Fibroblast of skin of left quadriceps (primary cell): ENCODE measurements around the gene TMA7.
"Not testable (repeated sequence)": the region's sequence is repeated elsewhere in the genome, so short reads cannot be mapped to it uniquely, and the experiment has no call there.

Source experiments
- DNase-seq, 2 experiments: peaks; one replicate each; pipeline ENCODE4 v3.0.0-alpha.2; 2013; ENCODE audit warnings: low read depth in 2 of 2

The TMA7 gene

DNA sequence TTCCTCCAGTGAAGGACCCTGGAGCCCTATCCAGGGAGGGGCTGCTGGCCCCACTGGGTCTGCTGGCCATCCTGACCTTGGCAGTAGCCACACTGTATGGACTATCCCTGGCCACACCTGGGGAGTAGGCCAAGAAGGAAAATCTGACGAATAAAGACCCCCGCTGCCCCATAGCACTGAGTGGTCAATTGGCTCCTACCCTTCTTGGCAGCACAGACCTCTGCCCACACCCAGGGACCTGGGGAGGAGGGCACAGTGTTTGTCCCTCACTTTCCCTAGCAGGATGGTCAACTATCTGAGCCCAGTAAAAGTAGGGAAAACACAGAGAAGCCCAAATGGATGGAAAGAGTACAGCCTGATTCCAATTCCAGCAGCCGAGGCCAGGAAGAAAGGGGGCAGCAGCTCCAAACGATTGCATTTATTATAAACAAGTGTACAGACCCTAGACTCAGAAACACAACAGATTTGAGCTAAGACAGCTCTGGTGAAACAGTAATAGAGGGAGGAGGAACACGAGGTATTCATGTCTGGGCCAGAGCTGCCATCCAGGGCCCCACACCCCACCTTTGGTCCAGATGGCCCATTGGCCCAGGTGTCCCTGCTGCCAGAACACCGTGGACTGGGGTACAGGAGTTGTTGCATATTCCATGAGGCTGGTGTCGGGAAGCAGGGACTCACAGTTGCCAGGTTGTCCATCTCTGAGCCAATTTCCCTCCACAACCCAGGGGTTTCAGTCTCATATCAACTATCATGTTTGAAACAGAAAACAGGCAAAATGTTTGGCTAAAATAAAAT lies 27.6 kb downstream of the TMA7 start:
- DNase-seq, result no peak

DNA sequence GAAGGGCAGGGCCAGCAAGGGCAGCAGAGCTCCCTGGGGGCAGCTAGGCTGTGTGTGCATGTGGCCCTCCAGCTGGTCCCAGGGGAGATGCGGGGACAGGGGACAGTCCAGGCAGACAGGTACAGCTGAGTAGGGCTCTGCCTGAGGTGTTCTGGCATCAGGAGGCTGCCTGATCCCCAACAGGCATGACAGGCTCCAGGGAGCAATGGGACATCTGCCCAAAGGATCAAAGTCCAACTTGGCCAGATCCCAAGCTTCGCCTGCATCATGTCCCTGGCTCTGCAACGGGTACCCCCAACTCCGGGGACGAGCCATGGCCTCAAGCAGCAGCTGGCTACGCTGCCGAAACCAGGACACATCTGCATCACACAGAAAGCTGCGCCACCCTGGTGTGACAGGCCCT lies 28.3 kb downstream of the TMA7 start:
- no peak for DNase-seq

DNA sequence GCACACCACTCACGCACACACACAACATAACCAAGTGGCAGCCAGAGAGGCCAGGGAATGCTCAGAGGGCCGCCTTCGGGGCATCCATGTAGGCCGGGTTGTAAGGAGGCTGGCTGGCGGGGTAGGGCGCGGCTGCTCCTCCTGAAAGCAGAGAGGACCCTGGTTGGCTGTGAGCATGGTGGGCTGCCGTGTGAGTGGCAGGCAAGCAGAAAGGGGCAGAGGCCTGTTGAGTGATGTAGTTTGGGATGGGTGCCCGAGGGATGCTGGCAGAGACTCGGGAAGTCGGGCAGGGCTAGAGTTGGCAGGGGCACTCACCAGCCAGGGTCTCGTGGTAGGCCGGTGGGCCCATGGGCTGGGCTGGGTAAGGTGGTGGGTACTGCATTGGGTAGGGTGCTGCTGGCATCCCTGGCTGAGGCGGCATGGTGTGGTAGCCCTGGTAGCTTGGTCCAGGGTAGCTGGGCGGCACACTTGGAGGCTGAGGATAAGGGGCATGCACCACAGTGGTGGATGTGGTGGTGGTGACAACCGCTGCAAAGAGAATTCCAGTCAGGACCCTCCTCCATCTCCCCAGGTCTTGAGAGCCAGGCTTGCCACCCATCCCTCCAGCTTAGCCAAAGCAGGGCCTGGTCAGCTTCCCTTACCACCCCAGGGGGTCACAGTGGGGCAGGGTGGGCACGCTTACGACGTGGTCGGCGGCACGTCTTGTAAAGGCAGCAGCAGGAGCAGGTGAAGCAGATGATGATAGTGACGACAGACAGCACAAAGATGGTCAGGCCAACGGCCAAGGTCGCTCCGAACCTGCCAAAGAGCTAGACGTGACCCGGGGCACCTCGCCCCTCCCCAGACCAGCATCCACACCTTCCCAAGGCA lies 29.2 kb downstream of the TMA7 start:
- DNase-seq, result no peak

- DNase-seq, result no peak
Measured at GRCh38 chr3:48470286-48470685, 30.2 kb downstream of the TMA7 start.

DNA sequence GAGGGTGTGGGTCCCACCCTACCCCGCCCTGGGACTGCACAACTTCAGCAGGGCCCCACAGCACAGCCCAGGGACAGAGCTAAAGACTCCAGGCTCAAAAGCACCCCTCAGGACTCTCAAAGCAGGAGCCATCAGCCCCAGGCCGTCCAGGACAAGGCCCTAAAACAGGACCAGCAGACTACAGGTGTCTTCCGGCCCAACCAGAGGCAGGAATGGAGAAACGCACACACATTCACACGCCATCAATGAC lies 32.5 kb downstream of the TMA7 start:
- DNase-seq, result no peak

DNA sequence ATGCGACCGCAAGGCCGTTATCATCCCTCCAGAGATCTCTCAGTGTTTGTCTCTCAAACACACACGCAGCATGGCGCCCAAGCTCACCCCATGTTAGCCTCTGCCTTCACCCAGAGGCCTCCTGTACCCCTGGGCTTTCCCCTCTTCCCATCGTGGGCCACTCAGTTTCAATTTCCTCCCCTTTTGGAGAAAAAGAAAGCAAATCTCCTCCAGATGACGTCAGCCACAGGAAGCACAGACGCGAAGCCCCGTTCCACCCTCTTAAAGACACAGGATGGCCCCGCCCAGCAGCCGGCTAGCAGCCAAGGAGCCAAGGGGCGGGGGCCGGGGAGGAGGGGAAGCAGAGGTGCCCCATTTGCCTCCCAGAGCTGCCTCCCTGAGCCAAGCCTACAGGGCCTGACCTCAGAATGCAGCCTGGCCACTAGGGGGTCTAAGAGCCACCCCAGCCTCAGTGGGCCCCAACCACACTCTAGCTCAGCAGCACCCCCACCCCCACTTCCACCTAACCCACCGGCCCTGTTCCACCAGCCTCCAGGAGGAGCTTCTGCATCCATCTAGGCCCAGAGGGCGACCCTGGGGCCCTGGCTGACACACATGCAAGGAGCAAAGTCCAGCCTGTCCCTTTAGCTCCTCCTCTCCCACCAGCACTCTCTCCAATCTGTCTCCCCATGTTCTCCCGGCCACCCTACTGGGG lies 33.0 kb downstream of the TMA7 start:
- peak; percentile 76 to 79 for DNase-seq

GRCh38 chr3:48473617-48473952 lies 33.5 kb downstream of the TMA7 start:
- DNase-seq, result no peak

DNA sequence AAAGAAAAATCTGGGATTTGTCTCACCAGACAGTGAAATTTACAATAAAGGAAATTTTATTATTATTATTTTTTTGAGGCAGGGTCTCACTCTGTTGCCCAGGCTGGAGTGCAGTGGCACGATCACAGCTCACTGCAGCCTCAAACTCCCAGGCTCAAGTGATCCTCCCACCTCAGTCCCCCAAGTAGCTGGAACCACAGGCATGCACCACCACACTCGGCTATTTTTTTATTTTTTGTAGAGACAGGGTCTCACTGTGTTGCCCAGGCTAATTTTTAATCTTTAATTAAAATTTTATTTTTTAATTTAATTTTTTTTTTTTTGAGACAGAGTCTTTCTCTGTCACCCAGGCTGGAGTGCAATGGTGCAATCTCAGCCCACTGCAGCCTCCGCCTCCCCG lies 34.0 kb downstream of the TMA7 start:
- not testable (repeated sequence) for DNase-seq

DNA sequence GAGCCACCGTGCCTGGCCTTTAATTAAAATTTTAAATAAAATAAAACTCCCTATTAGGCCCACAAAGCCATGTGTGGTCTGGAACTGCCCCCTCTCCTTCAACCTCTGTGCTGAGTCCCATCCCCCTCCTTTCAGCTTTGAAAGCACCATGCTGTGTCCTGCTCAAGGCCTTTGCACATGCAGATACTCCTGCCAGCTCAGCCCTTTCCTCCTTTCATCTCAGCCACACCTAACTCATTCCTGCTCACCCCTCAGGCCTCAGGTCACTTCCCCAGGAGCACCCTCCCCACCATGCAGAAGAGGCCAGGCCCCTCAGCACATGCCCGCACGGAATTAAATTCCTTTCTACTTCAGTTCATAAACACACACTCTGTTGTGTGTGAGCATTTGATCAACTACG lies 34.6 kb downstream of the TMA7 start:
- no peak for DNase-seq

DNA sequence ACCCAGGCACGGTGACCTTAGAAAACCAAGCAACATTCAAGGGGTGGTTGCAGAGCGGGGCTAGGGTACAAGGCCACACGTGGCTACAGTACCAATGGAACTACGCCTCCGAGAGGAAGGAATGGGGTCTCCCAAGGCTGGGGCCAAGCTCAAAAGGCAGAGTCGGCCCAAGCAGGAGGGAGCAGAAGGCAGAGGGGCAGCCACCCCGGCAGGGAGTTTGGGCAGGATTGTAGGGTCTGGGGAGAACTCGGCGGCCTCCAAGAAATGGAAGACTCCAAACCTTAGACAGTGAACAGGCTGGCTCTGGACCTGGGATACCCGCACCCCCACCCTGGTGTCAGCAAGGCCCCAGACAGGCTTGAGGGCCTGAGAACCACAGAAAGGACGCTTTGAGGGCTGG lies 35.1 kb downstream of the TMA7 start:
- DNase-seq, result no peak

DNA sequence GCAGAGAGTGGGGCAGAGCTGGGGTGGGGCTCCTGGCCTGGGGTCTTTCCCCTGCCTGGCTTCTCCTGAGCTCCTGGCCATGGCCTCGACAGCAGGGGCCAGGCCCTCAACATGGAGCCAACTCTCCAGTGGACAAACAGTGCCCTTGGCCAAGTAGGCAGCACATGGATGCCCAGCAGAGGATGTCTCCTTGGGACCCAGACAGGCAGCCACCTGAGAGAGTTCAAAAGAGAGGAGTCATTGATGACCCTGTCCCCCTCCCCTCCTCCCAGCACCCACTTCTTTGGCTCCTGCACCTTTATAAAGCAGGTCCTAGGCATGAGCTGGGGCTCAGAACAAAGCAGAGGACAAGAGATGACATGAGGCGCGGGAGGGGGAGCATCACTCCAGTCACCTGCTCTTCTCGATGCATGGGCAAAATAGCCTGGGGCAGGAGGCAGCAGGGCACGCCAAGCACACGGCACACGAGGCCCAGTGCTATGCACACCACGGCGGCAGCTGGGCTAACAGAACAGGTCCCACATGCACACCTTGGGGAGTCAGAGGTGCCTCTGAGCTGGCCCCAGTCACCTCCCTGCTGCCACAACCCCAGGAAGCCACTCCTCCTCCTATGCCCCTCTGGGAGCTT lies 36.5 kb downstream of the TMA7 start:
- no peak for DNase-seq

GRCh38 chr3:48477959-48478520 lies 38.0 kb downstream of the TMA7 start:
- DNase-seq, result no peak

DNA sequence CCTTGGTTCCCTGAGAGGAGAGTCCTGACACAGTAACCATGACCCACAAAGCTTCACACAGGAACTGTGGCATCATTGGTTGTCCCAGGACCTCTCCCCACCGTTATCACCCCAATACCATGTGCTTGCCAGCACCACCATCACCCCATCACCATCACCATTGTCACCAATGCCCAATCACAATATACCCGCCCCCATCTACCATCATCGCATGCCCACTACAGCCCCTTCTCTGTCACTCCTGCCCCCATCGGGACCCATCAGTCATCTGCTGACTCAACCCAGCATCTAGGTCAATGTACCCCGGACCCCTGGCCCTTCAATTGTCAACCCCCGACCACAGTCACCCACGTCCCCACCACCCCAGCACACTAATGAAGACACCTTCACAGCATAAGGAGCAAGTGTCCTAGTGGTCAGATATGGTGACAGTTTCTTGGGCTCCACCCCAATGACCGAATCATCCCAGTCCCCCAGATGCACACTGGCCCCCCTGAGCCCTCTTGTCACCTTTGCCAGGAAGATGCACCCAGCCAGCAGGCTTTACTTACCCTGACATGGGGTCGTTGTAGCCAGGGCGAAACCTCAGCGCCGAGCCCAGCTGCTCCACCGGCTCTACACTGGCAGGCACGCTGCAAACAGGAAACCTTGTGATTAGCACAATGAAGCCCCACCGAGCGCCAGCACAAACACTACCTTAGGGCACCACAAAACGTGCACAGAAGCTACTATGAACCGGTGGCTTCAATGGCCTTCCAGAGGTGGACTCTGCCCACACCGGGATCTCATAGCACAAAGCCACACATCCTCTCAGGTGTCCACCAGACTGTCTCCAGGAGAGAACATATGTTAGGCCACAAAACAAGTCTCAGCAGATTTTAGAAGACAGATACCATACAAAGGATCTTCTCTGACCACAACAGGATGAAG lies 38.8 kb downstream of the TMA7 start:
- DNase-seq, result no peak

GRCh38 chr3:48480891-48481290 lies 40.8 kb downstream of the TMA7 start:
- not testable (repeated sequence) for DNase-seq

- DNase-seq, result not testable (repeated sequence)
Measured at GRCh38 chr3:48482822-48483221, 42.8 kb downstream of the TMA7 start.

- no peak for DNase-seq
Measured at GRCh38 chr3:48486952-48487351, 46.9 kb downstream of the TMA7 start.

DNA sequence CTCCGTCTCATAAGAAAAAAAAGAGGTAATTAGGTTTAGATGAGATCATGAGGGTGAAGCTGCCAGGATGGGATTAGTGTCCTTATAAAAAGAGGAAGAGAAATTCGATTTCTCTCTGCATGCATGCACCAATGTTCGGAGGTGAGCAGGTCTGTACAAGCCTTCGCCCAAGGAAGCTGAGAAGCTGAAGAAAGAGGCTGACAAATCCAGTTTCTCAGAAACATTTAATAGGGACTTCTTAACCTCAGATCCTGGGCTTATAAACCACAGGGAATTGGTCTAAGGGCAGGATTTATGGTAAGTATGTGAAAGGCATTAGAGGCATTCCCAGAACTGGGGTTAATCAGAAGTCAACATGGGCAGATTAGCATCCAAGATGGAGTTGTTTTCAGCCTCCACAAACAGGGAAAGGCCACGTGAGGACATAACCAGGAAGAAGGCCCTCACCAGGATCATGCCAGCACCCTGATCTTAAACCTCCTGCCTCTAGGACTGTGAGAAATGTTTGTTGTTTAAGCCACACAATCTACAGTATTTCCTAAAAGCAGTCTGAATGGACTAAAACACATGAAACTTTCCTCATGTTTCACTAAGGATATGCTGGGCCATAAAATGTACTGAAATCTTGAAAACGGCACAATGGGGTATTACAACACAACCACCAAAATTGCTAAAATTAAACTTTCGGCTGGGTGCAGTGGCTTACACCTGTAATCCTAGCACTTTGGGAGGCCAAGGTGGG lies 52.6 kb downstream of the TMA7 start:
- DNase-seq, result no peak

- DNase-seq, result no peak
Measured at GRCh38 chr3:48493203-48493501, 53.1 kb downstream of the TMA7 start.
